Forelimb muscle (tissue), 1 donor: ENCODE data around the gene ROPN1. TPM values are rescaled to one million over a fixed set of nuclear protein-coding genes. Genes with fewer than 3 reads are reported as not detected.

Experiments
- DNase-seq: peaks from one replicate; pipeline ENCODE4 v3.0.0-alpha.2; 2013; ENCODE audit warnings: low read depth
- polyA plus RNA-seq: library from polyadenylated mRNA; unstranded; fragments of 120-200 nt; gene quantifications from one replicate; pipeline ENCODE4 v1.2.1, GENCODE V29; 2013; ENCODE audit not compliant: insufficient read length

ROPN1 gene
- polyA plus RNA-seq, 1 donor = 0.09 TPM

DNA sequence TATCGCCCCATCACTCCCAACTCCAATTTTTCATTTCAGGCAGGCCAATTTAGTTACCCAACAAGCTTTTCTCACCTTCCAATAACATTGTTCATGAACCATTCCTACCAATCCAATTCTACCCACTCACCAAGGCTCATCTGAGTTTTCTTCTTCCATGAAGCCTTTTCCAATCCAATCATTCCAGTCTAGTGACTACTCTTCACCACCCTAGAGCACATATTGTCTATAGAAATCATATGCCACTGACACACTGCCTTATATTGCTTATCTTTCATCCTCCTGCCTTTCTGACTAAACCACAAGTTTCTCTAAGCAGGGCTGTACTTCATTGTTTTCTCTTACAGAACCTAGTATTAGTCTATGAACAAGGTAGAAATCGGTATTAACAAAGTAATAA lies 42.3 kb downstream of the ROPN1 start:
- DNase-seq = no peak

DNA sequence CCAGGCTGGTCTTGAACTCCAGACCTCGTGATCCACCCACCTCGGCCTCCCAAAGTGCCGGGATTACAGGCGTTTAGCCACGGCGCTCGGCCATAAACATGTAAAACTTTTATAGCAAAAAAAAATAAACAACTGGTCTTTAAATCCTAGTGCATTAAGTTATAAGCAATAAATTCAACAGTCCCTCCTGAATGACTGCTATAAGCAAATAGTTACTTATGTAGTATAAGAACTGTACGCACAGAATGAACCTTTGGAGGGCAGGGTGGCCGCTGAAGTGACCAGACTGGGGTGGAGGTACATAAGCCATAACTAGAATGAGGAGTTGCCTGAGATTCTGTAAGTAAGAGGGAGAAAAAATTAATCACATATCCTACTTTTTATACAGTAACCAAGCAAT lies 43.5 kb downstream of the ROPN1 start:
- no peak for DNase-seq

DNA sequence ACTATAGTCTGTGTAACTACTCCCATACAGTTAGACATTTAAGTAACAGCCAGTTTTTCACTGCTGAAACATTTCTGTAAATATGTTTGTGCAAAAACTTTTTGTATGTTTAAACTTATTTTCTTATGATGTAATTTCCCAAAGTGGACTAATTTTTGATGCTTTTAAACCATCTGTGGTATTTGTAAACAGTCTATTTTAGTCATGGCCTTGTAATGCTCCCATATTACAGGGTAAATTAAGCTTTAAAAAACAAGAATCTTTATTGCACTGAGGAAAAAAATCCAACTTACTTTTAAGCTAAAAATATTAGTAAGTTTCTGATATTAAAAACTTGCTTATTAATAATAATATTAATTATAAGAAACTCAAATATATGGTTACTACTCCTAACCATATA lies 44.4 kb downstream of the ROPN1 start:
- no peak for DNase-seq

DNA sequence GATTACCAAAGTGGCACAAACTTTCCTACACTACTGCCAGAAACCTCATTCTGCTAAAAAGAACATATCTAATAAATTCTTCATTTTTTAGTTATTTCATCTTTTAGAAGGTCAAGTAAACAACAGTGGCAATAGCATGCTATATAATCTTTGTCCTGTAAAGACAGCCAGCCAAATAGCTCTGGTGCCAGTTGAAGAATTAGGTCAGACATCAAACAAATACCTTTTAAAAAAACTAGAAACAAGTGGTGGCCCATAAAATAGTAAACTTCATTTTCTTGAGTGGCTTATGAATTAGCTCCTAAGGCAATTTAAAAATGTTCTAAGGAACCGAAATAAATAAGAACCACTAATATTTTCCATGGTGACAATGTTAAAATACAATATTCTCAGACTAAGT lies 50.4 kb downstream of the ROPN1 start:
- no peak for DNase-seq

DNA sequence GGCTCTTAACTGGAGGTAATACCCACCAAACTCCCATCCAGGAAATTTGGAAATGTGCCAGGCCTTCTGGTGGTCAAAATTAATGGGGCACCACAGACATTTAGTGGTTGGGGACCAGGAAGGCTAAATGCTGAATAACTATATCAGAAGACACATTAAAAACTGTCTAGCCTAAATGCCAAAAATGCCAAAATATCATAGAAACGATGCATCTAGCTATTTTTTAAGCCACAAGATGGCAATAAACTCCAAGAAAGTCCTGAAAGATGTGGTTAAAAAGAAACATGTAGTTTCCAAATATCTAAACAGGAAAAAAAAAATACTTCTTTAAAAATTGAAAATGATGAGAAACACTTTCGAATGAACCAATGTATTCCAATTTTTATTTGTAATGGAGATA lies 50.8 kb downstream of the ROPN1 start:
- DNase-seq = no peak

DNA sequence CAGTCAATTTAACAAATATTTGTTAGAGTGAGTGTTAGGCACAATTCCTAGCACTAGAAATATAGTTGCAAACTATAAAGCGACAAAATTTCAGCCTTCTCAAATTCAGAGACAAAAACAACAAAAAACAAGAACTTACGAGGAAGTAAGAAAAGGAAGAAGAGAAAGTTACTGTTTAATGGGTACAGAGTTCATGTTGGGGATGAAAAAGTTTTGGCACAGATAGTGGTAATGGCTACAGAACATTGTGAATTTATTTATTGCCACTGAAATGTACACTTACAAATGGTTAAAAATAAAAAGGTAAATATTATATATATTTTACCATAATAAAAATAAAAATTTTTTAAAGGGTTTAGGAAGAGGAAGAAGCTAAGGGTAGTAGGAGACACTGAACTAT lies 52.2 kb downstream of the ROPN1 start:
- DNase-seq = no peak

DNA sequence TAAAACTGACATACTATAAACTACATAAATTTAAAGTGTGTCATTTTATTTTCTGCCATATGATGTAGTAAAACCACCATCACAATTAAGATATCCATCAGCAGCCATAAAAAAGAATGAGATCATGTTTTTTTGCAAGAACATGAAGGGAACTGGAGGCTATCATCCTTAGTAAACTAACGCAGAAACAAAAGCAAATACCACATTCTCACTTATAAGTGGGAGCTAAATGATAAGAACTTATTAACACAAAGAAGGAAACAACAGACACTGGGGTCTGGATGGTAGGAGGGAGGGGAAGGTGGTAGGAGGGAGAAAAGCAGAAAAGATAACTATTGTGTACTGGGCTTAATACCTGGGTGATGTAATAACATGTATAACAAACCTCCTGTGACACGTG lies 55.5 kb downstream of the ROPN1 start:
- DNase-seq = no peak

DNA sequence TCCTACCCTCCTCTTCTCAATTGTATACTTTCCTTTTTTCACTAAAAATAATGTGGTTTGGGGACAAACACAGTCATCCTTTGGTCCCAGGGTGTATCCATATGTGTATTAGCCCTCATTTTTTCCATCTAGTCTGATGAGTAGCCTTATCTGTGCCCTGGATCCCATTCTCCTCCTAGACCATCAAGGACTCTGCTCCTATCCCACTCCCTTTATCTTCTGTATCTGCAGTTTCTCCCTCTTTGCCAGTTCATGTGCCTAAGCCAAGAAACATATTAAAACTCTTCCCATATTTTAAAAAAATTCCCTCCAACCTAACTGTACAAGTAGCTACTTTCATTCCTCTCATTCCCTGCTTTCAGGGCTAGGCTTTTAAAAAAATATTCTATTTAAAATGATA lies 56.1 kb downstream of the ROPN1 start:
- no peak for DNase-seq

DNA sequence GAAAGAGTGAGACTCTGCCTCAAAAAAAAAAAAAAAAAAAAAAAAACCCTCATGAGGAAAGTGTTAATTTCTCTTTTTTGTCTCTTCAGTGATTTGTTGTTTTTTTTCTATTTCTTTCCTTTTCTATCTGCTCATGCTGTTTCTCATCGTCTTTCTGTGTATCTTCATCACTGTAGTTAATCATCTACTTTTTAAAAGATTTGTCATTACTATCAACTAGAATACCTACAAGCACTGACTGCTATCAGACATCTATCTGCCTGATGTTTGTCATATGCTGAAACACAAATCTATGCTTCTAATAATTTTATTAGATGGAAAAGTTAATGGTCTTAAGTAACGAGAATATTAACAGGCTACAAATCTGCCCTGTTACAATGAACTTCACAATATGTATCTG lies 57.7 kb downstream of the ROPN1 start:
- no peak for DNase-seq

DNA sequence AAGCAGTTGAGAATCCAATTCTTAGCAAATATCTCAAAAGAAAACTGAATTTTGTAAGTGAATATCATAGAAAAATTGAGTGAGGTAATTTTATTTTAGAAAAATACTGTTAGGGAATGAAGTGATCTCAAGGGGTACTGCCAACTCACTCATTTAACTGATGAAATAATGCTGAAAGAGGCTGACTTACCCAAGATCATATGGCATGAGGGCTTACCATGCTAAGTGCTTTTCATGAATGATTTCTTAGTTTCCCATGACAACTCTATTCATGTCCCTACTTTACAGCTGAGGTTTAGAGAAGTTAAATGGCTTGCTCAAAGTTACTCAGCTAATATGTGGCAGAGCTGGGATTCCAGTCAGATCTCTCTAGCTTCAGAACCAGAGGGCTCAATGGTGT lies 61.5 kb downstream of the ROPN1 start:
- no peak for DNase-seq

DNA sequence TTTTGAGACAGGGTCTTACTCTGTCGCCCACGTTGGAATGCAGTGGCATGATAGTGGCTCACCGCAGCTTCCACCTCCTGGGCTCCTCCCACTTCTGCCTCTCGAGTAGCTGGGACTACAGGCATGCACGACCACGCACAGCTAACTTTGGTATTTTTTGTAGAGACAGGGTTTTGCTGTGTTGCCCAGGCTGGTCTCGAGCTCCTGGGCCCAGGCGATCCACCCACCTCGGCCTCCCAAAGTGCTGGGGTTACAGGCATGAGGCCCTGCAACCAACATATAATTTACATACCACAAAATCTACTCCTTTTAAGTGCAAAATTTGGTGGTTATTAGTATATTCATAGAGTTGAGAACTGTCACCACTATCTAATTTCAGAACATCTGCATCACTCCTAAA lies 62.6 kb downstream of the ROPN1 start:
- no peak for DNase-seq

DNA sequence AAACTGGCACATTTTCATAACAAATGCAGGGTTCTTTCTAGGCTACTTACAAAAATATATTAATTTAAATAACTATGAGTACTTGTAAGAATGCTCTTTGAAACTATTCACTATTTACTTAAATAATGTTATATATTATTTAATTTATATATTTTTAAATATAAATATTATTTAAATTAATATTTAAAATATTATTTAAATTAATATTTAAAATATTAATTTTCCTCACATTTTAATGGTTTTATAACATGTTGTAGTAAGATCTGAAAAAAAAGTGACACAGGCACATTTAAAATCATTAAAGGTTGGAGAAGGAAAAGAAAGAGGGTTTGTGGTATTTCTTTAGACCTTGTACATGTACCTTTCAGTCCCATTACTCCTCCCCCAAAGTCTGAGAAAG lies 65.5 kb downstream of the ROPN1 start:
- no peak for DNase-seq

DNA sequence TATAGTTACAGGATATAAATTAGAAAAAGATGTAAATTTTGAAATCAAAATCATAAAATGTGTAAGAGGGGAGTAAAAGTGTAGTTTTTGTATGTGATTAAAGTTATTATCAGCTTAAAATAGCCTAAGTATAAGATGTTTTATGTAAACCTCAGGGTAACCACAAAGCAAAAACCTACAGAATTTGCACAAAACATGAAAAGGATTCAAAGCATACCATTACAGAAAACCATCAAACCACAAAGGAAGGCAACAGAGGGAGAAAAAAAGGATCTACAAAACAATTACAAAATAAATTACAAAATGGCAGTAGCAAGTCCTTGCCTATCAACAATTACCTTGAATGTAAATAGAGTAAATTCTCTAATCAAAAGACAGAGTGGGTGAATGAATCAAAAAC lies 71.1 kb downstream of the ROPN1 start:
- no peak for DNase-seq

DNA sequence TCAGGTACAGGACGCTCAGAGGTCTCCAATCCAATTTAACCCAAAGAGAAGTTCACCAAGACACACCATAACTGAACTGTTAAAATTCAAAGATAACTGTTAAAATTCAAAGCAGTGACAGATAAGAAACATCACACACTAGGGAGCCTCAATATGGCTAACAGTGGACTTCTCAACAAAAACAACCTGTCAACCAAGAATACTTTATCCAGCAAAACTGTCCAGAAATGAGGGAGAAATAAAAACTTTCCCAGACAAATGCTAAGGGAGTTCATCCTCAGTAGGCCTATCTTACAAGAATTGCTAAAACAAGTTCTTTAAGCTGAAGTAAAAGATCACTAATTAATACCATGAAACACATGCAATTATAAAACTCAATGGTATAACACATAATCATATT lies 71.5 kb downstream of the ROPN1 start:
- DNase-seq = no peak

DNA sequence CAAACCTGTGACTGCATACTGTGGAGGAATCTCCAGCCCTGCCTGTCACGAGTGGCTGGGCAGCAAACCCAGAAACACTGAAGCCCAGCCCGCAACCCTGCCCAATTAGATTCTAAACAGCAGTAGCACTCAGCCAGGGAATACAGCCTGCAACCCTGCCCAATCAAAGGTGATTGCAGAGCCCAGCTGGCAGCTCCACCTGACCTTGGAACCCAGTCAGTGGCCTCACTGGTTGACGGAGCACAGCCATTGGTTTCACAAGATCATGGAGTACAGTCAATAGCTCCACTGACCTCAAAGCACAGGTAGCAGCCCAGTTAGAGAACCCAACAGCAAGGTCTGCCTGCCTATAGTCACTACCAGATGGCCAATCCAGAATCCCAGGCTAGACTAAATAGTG lies 72.6 kb downstream of the ROPN1 start:
- no peak for DNase-seq

Other genes starting within 250 kb of the ROPN1 start
- gene MYLK, start 107.8 kb downstream of the ROPN1 start, polyA plus RNA-seq = 22.3 TPM
- gene CCDC14, start 30.9 kb downstream of the ROPN1 start, polyA plus RNA-seq = 53.9 TPM
- 8.5 TPM for gene KALRN, start 41.2 kb upstream of the ROPN1 start, polyA plus RNA-seq